Lung (tissue), 12 donors: ENCODE data around the gene QRFPR. TPM values are rescaled to one million over a fixed set of nuclear protein-coding genes. Genes with fewer than 3 reads are reported as not detected.
"Not testable (repeated sequence)": the region's sequence is repeated elsewhere in the genome, so short reads cannot be mapped to it uniquely, and the experiment has no call there.

ENCODE experiments used
- ATAC-seq: fragments of 200-7000 bp; cut with Tn5 transposase; one replicate; pipeline ENCODE4 v1.9.1; 2020; ENCODE audit warnings: moderate number of reproducible peaks; ENCODE audit not compliant: insufficient read depth, low FRiP score
- DNase-seq, 3 donors: peaks; one replicate each; pipeline ENCODE4 v3.0.0-alpha.2; 2013 to 2017
- H3K27ac ChIP-seq, 2 donors: one replicate each; pipeline ENCODE4 v1.5.1; 2013; ENCODE audit warnings: mild to moderate bottlenecking in 2 of 2, moderate library complexity in 2 of 2, control low read depth in 1 of 2, inconsistent platforms in 1 of 2, low read depth in 1 of 2, low read length in 1 of 2
- H3K27me3 ChIP-seq, 3 donors: one replicate each; pipeline ENCODE4 v1.5.1; 2013; ENCODE audit warnings: low read length in 2 of 3; ENCODE audit not compliant: control insufficient read depth in 3 of 3, insufficient read depth in 3 of 3
- H3K36me3 ChIP-seq, 4 donors: one replicate each; pipeline ENCODE4 v1.5.1; 2013; ENCODE audit warnings: low read length in 4 of 4, mild to moderate bottlenecking in 1 of 4, moderate library complexity in 1 of 4; ENCODE audit not compliant: control insufficient read depth in 4 of 4, insufficient read depth in 4 of 4
- H3K4me1 ChIP-seq, 5 donors: one replicate each; pipeline ENCODE4 v1.5.1; 2013; ENCODE audit warnings: low read length in 5 of 5, mild to moderate bottlenecking in 2 of 5, moderate library complexity in 1 of 5; ENCODE audit not compliant: control insufficient read depth in 5 of 5, insufficient read depth in 5 of 5
- H3K4me3 ChIP-seq: one replicate; pipeline ENCODE4 v1.5.1; 2013; ENCODE audit warnings: mild to moderate bottlenecking, control low read depth, moderate library complexity
- H3K9ac ChIP-seq, 2 donors: one replicate each; pipeline ENCODE4 v1.5.1; 2013; ENCODE audit warnings: low read length in 2 of 2, control low read depth in 1 of 2; ENCODE audit not compliant: insufficient read depth in 1 of 2
- H3K9me3 ChIP-seq, 4 donors: one replicate each; pipeline ENCODE4 v1.5.1; 2013; ENCODE audit warnings: low read length in 3 of 4, mild to moderate bottlenecking in 1 of 4, moderate library complexity in 1 of 4; ENCODE audit not compliant: control insufficient read depth in 4 of 4, insufficient read depth in 3 of 4
- CTCF ChIP-seq: IDR thresholded peaks from 2 replicates; pipeline ENCODE4 v1.5.1; 2012; ENCODE audit warnings: mild to moderate bottlenecking; ENCODE audit errors: control extremely low read depth, extremely low read depth
- WGBS, 2 donors: extraction: QIAGEN DNeasy Blood & Tissue Kit; methylation state at CpG; one replicate each; pipeline ENCODE4 v1.1.7; 2013; 5-methylcytosine and 5-hydroxymethylcytosine counted together
- polyA plus RNA-seq, 2 donors: library from polyadenylated mRNA; stranded (reverse); fragments of 200-250 nt; gene quantifications; one replicate each; pipeline ENCODE4 v1.2.1, GENCODE V29; 2013
- total RNA-seq, 2 donors: library from RNA; depleted of rRNA in 1 of 2; stranded (reverse); fragments of >200 nt in 1 of 2; gene quantifications; one replicate each; pipeline ENCODE4 v1.2.1, GENCODE V29; 2014 to 2021
- donor health status: control.
- donor health status: control.
- donor health status: Bipolar disorder and iron deficiency.
- donor health status: healthy.
- donor health status: DM: yes; HTN: yes; CAD: no.

QRFPR gene
- total and polyA plus RNA-seq, 4 donors, result 0.02 to 1.3 TPM; not detected in 2

- Histone ChIP-seq H3K27ac (no peak overlapping the region), H3K4me3 (no peak overlapping the region), H3K27me3 (no peaks in the 10 kb centered on the region), H3K9me3 (no peaks in the 10 kb centered on the region), H3K9ac (no peak overlapping the region), H3K36me3 (no peaks in the 10 kb centered on the region), H3K4me1 (peaks cover 0 to 1% (median 0%) of the 10 kb centered on the region in 5 donors)
- DNase-seq, result no peak
- no peak for TF ChIP-seq CTCF
- ATAC-seq, result no peak
- 95 to 96% methylated on average over 2 of the region's 2 CpGs for WGBS, 2 donors
Measured at GRCh38 chr4:121316091-121316490, 64.7 kb downstream of the QRFPR start.

GRCh38 chr4:121313430-121313829, 67.4 kb downstream of the QRFPR start:
- H3K36me3 ChIP-seq, ATAC-seq, H3K9ac ChIP-seq, H3K27me3 ChIP-seq, H3K4me3 ChIP-seq, H3K9me3 ChIP-seq, H3K27ac ChIP-seq, H3K4me1 ChIP-seq, DNase-seq: not testable (repeated sequence)
- WGBS, 2 donors, result 83 to 84% methylated on average over 2 of the region's 2 CpGs

GRCh38 chr4:121308828-121309227, 72.0 kb downstream of the QRFPR start:
- Histone ChIP-seq H3K9me3 (no peaks in the 10 kb centered on the region), H3K4me1 (no peaks in the 10 kb centered on the region), H3K36me3 (no peaks in the 10 kb centered on the region), H3K27ac (no peak overlapping the region), H3K27me3 (no peaks in the 10 kb centered on the region), H3K4me3 (no peak overlapping the region), H3K9ac (no peak overlapping the region)
- DNase-seq (no peak), ATAC-seq (no peak)
- no peak for TF ChIP-seq CTCF
- WGBS, 2 donors, result 85 to 88% methylated on average over 7 of the region's 7 CpGs

- DNase-seq, result no peak
- WGBS, 2 donors, result 21% methylated on average over 1 of the region's 1 CpG
- Histone ChIP-seq H3K36me3 (no peaks in the 10 kb centered on the region), H3K4me3 (no peak overlapping the region), H3K4me1 (no peaks in the 10 kb centered on the region), H3K27me3 (no peaks in the 10 kb centered on the region), H3K9me3 (no peaks in the 10 kb centered on the region), H3K9ac (no peak overlapping the region), H3K27ac (no peak overlapping the region)
- no peak for TF ChIP-seq CTCF
- ATAC-seq, result no peak
Measured at GRCh38 chr4:121308328-121308663, 72.5 kb downstream of the QRFPR start.
